Measurements from ENCODE around the gene PCED1B. TPM values are rescaled to one million over a fixed set of nuclear protein-coding genes. Genes with fewer than 3 reads are reported as not detected.
A peak's percentile ranks its signal among the peaks of the same experiment; 100 is the strongest.

Gene PCED1B
- total and polyA plus RNA-seq, 2 donors (not counting 1 experiment from before 2014, with no cell fraction given), result 26.2 to 45.8 TPM

DNA sequence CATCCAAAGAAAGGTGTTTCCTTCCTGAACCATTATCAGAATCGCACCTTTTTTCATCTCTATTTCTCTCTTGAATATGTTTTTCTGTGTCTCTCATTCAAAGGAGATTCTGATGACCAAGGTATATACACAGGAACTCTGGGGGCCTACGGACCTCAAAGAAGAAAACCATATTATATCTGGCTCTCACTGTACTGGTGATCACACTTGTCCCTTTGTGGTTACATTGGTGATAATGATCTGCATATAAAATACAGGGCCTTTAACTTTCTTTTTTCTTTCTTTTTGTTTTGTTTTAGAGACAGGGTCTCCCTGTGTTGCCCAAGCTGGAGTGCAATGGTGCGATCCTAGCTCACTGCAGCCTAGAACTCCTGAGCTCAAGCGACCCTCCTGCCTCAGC is 185.5 kb downstream of the PCED1B start:
- Mint-ChIP-seq H3K4me1 (peaks cover 43% of the 10 kb centered on the region), H3K27ac (peak overlapping the region; percentile 42)
- POLR2A ChIA-PET, result interaction anchor here (0.6 to 1.1 kb wide), 2 partner anchors 10 to 42 kb away, joined by 3 to 5 read pairs; no protein-coding TSS in a partner anchor

More for the DNA sequence above, 185.5 kb downstream of the PCED1B start:
- H3K9me3 ChIP-seq (ENCODE audit: control extremely low read depth in 1 of 3, control insufficient read depth in 2 of 3, insufficient read depth in 1 of 3, low read length in 2 of 3), result peaks cover 0 to 4% (median 0%) of the 10 kb centered on the region in 3 donors
- DNase-seq (no peak), ATAC-seq (ENCODE audit: low read depth) (no peak)
- Mint-ChIP-seq H3K4me3 (no peak overlapping the region), H3K9me3 (ENCODE audit: insufficient read depth) (peaks cover 2% of the 10 kb centered on the region), H3K27me3 (no peaks in the 10 kb centered on the region)
- no peaks in the 10 kb centered on the region for H3K27me3 ChIP-seq (replicated peaks in 1 of 4; ENCODE audit: control extremely low read depth in 1 of 4, control insufficient read depth in 3 of 4, insufficient read depth in 4 of 4, low read length in 3 of 4)
- CTCF ChIA-PET, result interaction anchor here (0.6 kb wide), 1 partner anchor 138 kb away, joined by 3 read pairs; no protein-coding TSS in a partner anchor
- H4K20me1 ChIP-seq (ENCODE audit: control insufficient read depth, insufficient read depth, low read length, poor library complexity, severe bottlenecking), result no peaks in the 10 kb centered on the region
- no peaks in the 10 kb centered on the region for H3K36me3 ChIP-seq (replicated peaks in 1 of 2; ENCODE audit: control extremely low read depth in 1 of 2, control insufficient read depth in 1 of 2, extremely low read depth in 1 of 2, insufficient read depth in 2 of 2, low read length in 1 of 2)
- H3K4me2 ChIP-seq (replicated peaks; ENCODE audit: low read depth, low read length, poor library complexity, severe bottlenecking), result no peak overlapping the region
- H3K9ac ChIP-seq (ENCODE audit: low read length), result no peak overlapping the region
- intact Hi-C loops (cut with micrococcal nuclease), result loop anchor here (5.0 kb wide), 1 partner anchor 32 kb away; no protein-coding TSS in a partner anchor
- no peak for TF ChIP-seq EZH2 (IDR thresholded peaks at IDR 0.05; ENCODE audit: borderline replicate concordance, insufficient read depth, low read depth, low read length, poor library complexity, severe bottlenecking)
- TF ChIP-seq CTCF (IDR thresholded peaks at IDR 0.05), result no peak
- no peak overlapping the region for H3K4me3 ChIP-seq (ENCODE audit: control extremely low read depth in 1 of 5, extremely low read depth in 1 of 5, insufficient read depth in 1 of 5, low read depth in 2 of 5, low read length in 4 of 5)
- H3K4me1 ChIP-seq (ENCODE audit: control insufficient read depth in 2 of 2, insufficient read depth in 2 of 2, low read length in 2 of 2), result peaks cover 24 to 28% of the 10 kb centered on the region in 2 donors
- no CpG with 5 or more reads among the region's 4 CpGs for WGBS (ENCODE audit: insufficient coverage)
- H3K79me2 ChIP-seq (ENCODE audit: control insufficient read depth, insufficient read depth, low read length), result no peaks in the 10 kb centered on the region
- H3K27ac ChIP-seq (ENCODE audit: low read length in 2 of 2), result no peak overlapping the region
- H2AFZ ChIP-seq (ENCODE audit: insufficient read depth, low read depth, low read length, poor library complexity, severe bottlenecking), result no peak overlapping the region
